Measurements from ENCODE around the gene ENTPD2.

DNA sequence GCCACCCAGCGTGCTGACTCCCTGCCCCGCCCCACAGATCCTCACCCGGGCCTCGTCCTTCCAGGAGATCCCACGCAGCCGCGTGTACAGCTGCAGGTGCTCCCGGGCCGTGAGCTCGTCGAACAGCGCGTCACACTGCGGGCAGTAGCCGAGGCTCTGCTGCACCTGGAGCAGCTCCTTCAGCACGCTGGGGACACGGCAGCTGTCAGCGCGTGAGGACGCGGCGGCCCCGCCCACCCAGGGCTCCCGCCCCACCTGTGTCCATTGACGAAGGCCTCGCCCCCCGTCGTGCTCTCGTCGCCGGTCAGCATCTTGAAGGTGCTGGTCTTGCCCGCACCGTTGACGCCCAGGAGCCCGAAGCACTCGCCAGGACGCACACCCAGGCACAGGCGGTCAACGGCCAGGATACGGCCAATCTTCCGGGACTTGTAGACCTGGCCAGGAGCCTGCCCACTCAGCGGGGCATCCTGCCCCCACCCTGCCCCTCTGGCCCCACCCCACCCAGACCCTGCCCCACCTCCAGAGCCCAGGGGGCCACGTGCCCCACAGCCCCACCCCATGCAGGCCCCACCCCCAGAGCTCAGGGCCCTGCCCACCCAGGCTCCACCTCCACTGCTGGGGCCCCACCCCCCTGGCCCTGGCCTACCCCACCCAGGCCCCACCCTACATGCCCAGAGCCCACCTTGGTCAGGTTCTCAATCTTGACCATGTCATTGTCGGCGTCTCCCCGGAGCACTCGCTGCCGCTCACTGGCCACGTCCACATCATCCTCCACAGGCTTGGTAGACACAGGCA lies 43.7 kb downstream of the ENTPD2 start:
- TF ChIP-seq NR2C2 (IDR thresholded peaks at IDR 0.05; ENCODE audit: borderline replicate concordance, control insufficient read depth, insufficient read length, low read depth) (no peak), TCF7 (IDR thresholded peaks at IDR 0.05; ENCODE audit: borderline replicate concordance) (no peak), GABPA (IDR thresholded peaks at IDR 0.05; ENCODE audit: low read depth) (no peak), SREBF1 (IDR thresholded peaks at IDR 0.05; ENCODE audit: low read length) (no peak), POLR2A (IDR thresholded peaks at IDR 0.05; ENCODE audit: low read depth, low read length) (no peak), SMC3 (IDR thresholded peaks at IDR 0.05; ENCODE audit: borderline replicate concordance, low read length) (no peak), RFX5 (IDR thresholded peaks at IDR 0.05; ENCODE audit: low read depth, low read length) (no peak), SIN3A (IDR thresholded peaks at IDR 0.05; ENCODE audit: low read depth, low read length) (no peak)
- TF ChIP-seq, protein P1, sequence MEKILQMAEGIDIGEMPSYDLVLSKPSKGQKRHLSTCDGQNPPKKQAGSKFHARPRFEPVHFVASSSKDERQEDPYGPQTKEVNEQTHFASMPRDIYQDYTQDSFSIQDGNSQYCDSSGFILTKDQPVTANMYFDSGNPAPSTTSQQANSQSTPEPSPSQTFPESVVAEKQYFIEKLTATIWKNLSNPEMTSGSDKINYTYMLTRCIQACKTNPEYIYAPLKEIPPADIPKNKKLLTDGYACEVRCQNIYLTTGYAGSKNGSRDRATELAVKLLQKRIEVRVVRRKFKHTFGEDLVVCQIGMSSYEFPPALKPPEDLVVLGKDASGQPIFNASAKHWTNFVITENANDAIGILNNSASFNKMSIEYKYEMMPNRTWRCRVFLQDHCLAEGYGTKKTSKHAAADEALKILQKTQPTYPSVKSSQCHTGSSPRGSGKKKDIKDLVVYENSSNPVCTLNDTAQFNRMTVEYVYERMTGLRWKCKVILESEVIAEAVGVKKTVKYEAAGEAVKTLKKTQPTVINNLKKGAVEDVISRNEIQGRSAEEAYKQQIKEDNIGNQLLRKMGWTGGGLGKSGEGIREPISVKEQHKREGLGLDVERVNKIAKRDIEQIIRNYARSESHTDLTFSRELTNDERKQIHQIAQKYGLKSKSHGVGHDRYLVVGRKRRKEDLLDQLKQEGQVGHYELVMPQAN (conservative IDR thresholded peaks at IDR 0.05), result no peak
- TF ChIP-seq, protein P2, sequence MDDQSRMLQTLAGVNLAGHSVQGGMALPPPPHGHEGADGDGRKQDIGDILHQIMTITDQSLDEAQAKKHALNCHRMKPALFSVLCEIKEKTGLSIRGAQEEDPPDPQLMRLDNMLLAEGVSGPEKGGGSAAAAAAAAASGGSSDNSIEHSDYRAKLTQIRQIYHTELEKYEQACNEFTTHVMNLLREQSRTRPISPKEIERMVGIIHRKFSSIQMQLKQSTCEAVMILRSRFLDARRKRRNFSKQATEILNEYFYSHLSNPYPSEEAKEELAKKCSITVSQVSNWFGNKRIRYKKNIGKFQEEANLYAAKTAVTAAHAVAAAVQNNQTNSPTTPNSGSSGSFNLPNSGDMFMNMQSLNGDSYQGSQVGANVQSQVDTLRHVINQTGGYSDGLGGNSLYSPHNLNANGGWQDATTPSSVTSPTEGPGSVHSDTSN (IDR thresholded peaks at IDR 0.05; ENCODE audit: insufficient replicate concordance, low read depth, low read length), result no peak
